ENCODE results near the gene CHSY3.

GRCh38 chr5:130116972-130117371 lies 212.7 kb downstream of the CHSY3 start:
- TF ChIP-seq POLR2A (IDR thresholded peaks at IDR 0.05) = no peak
- TF ChIP-seq, protein P1, sequence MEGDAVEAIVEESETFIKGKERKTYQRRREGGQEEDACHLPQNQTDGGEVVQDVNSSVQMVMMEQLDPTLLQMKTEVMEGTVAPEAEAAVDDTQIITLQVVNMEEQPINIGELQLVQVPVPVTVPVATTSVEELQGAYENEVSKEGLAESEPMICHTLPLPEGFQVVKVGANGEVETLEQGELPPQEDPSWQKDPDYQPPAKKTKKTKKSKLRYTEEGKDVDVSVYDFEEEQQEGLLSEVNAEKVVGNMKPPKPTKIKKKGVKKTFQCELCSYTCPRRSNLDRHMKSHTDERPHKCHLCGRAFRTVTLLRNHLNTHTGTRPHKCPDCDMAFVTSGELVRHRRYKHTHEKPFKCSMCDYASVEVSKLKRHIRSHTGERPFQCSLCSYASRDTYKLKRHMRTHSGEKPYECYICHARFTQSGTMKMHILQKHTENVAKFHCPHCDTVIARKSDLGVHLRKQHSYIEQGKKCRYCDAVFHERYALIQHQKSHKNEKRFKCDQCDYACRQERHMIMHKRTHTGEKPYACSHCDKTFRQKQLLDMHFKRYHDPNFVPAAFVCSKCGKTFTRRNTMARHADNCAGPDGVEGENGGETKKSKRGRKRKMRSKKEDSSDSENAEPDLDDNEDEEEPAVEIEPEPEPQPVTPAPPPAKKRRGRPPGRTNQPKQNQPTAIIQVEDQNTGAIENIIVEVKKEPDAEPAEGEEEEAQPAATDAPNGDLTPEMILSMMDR (IDR thresholded peaks at IDR 0.05) = no peak
